Gastroesophageal sphincter (tissue), 4 donors: ENCODE measurements around the gene SVBP. TPM values are rescaled to one million over a fixed set of nuclear protein-coding genes. Genes with fewer than 3 reads are reported as not detected.

Source experiments
- ATAC-seq: fragments of 150-250 bp; one replicate; pipeline ENCODE4 v1.9.1; 2016; ENCODE audit warnings: mild to moderate bottlenecking, moderate library complexity
- H3K27ac ChIP-seq, 4 donors: fragments of 200-600 bp; sonication (generic) in 3 of 4; 1 replicate in 3 of 4; 2 replicates in 1 of 4; pipeline ENCODE4 v1.5.1; 2016 to 2019
- H3K27me3 ChIP-seq: fragments of 200-600 bp; sonication (generic); one replicate; pipeline ENCODE4 v1.5.1; 2019
- H3K36me3 ChIP-seq, 2 donors: fragments of 200-600 bp; sonication (generic); one replicate each; pipeline ENCODE4 v1.5.1; 2019; ENCODE audit warnings: control low read depth in 1 of 2
- H3K4me1 ChIP-seq, 3 donors: fragments of 200-600 bp; sonication (generic); 1 replicate in 2 of 3; 2 replicates in 1 of 3; pipeline ENCODE4 v1.5.1; 2016 to 2019; ENCODE audit warnings: control low read depth in 2 of 3
- H3K4me3 ChIP-seq, 2 donors: fragments of 200-600 bp; sonication (generic); one replicate each; pipeline ENCODE4 v1.5.1; 2019; ENCODE audit warnings: mild to moderate bottlenecking in 1 of 2, moderate library complexity in 1 of 2
- H3K9me3 ChIP-seq, 3 donors: fragments of 200-600 bp; sonication (generic); one replicate each; pipeline ENCODE4 v1.5.1; 2017 to 2019; ENCODE audit warnings: control low read depth in 2 of 3
- CTCF ChIP-seq, 4 experiments: fragments of 200-600 bp in 2 of 4; fragments of 450-650 bp in 2 of 4; sonication (generic) in 1 of 4; IDR thresholded peaks; one replicate each; pipeline ENCODE4 v1.5.1; 2017 to 2019; ENCODE audit warnings: antibody characterized with exemption in 4 of 4, mild to moderate bottlenecking in 2 of 4, moderate library complexity in 2 of 4
- EP300 ChIP-seq: sonication (generic); formaldehyde crosslinking; IDR thresholded peaks from one replicate; pipeline ENCODE4 v1.6.1; 2017; ENCODE audit warnings: antibody characterized with exemption, mild to moderate bottlenecking
- POLR2A ChIP-seq, 2 donors: fragments of 450-650 bp; IDR thresholded peaks; one replicate each; pipeline ENCODE4 v1.6.1; 2017; ENCODE audit warnings: antibody characterized with exemption in 2 of 2, mild to moderate bottlenecking in 2 of 2, moderate library complexity in 1 of 2
- POLR2AphosphoS5 ChIP-seq: sonication (generic); formaldehyde crosslinking; IDR thresholded peaks from one replicate; pipeline ENCODE4 v1.6.1; 2017; ENCODE audit warnings: antibody characterized with exemption
- WGBS, 2 donors: methylation state at CpG; one replicate each; pipeline ENCODE4 v1.1.5; 2018; ENCODE audit warnings: low coverage in 1 of 2; 5-methylcytosine and 5-hydroxymethylcytosine counted together
- total RNA-seq, 4 donors: library from RNA; depleted of rRNA; stranded (reverse); fragments of >200 nt; gene quantifications; one replicate each; pipeline ENCODE4 v1.1.0, GENCODE V29; 2016

SVBP gene
- total RNA-seq, 4 donors from 2014 or later = 21.3 to 36.5 (median 22.6) TPM

GRCh38 chr1:42845866-42846256 is 28.7 kb upstream of the SVBP start:
- no peak for TF ChIP-seq POLR2A (IDR thresholded peaks at IDR 0.05)
- TF ChIP-seq POLR2AphosphoS5 = no peak
- TF ChIP-seq CTCF (IDR thresholded peaks at IDR 0.05) = no peak
- TF ChIP-seq EP300 = no peak
- H3K4me1 ChIP-seq = peaks cover 0 to 34% (median 0%) of the 10 kb centered on the region in 3 donors

GRCh38 chr1:42845193-42845592 is 28.0 kb upstream of the SVBP start:
- Histone ChIP-seq H3K36me3 (peaks cover 0 to 35% of the 10 kb centered on the region in 2 donors), H3K27ac (no peak overlapping the region), H3K4me3 (no peak overlapping the region), H3K27me3 (no peaks in the 10 kb centered on the region), H3K4me1 (peaks cover 0 to 34% (median 0%) of the 10 kb centered on the region in 3 donors), H3K9me3 (no peaks in the 10 kb centered on the region)
- 20 to 40% methylated on average over 1 of the region's 1 CpG for WGBS, 2 donors
- TF ChIP-seq EP300 (no peak), POLR2AphosphoS5 (no peak), CTCF (IDR thresholded peaks at IDR 0.05) (no peak), POLR2A (IDR thresholded peaks at IDR 0.05) (no peak)
- no peak for ATAC-seq

More at GRCh38 chr1:42845866-42846256, 28.7 kb upstream of the SVBP start:
- H3K27ac ChIP-seq = peak overlapping the region in 3 of 4 donors; percentile 21 to 94 (median 86)
- H3K4me3 ChIP-seq = peak overlapping the region; percentile 80 to 88
- no peaks in the 10 kb centered on the region for H3K27me3 ChIP-seq
- no peaks in the 10 kb centered on the region for H3K9me3 ChIP-seq
- peaks cover 0 to 41% of the 10 kb centered on the region in 2 donors for H3K36me3 ChIP-seq
- WGBS, 2 donors = 3 to 13% methylated on average over 9 to 10 of the region's 10 CpGs
- peak; percentile 13 for ATAC-seq

GRCh38 chr1:42844592-42845140 is 27.5 kb upstream of the SVBP start:
- H3K27me3 ChIP-seq = no peaks in the 10 kb centered on the region
- peaks cover 0 to 32% of the 10 kb centered on the region in 2 donors for H3K36me3 ChIP-seq
- WGBS, 2 donors = 87 to 88% methylated on average over 4 of the region's 4 CpGs
- ATAC-seq = no peak
- H3K9me3 ChIP-seq = no peaks in the 10 kb centered on the region
- peaks cover 0 to 32% (median 0%) of the 10 kb centered on the region in 3 donors for H3K4me1 ChIP-seq
- no peak overlapping the region for H3K4me3 ChIP-seq
- TF ChIP-seq POLR2AphosphoS5 = no peak
- no peak for TF ChIP-seq CTCF (IDR thresholded peaks at IDR 0.05)
- no peak for TF ChIP-seq POLR2A (IDR thresholded peaks at IDR 0.05)
- TF ChIP-seq EP300 = no peak
- no peak overlapping the region for H3K27ac ChIP-seq

- peaks cover 0 to 36% of the 10 kb centered on the region in 2 donors for H3K36me3 ChIP-seq
- 75 to 100% methylated on average over 2 of the region's 2 CpGs for WGBS, 2 donors
- no peak for TF ChIP-seq POLR2A (IDR thresholded peaks at IDR 0.05)
- TF ChIP-seq EP300 = no peak
- TF ChIP-seq POLR2AphosphoS5 = no peak
- TF ChIP-seq CTCF (IDR thresholded peaks at IDR 0.05) = no peak
Observed at GRCh38 chr1:42841440-42842147, 24.4 kb upstream of the SVBP start.

GRCh38 chr1:42841010-42841409 is 23.8 kb upstream of the SVBP start:
- H3K36me3 ChIP-seq = peaks cover 0 to 36% of the 10 kb centered on the region in 2 donors
- TF ChIP-seq POLR2AphosphoS5 = no peak
- TF ChIP-seq POLR2A (IDR thresholded peaks at IDR 0.05) = no peak
- no peak for TF ChIP-seq EP300
- TF ChIP-seq CTCF (IDR thresholded peaks at IDR 0.05) = no peak
- H3K9me3 ChIP-seq = no peaks in the 10 kb centered on the region
- whole genome bisulfite sequencing, 2 donors = 60 to 64% methylated on average over 3 of the region's 3 CpGs
- H3K27me3 ChIP-seq = no peaks in the 10 kb centered on the region
- H3K4me1 ChIP-seq = peaks cover 0 to 8% (median 0%) of the 10 kb centered on the region in 3 donors
- no peak for ATAC-seq
- no peak overlapping the region for H3K4me3 ChIP-seq
- no peak overlapping the region for H3K27ac ChIP-seq

More at GRCh38 chr1:42841440-42842147, 24.4 kb upstream of the SVBP start:
- H3K27me3 ChIP-seq = no peaks in the 10 kb centered on the region
- no peaks in the 10 kb centered on the region for H3K9me3 ChIP-seq
- no peak overlapping the region for H3K27ac ChIP-seq
- peaks cover 0 to 9% (median 0%) of the 10 kb centered on the region in 3 donors for H3K4me1 ChIP-seq
- H3K4me3 ChIP-seq = no peak overlapping the region
- no peak for ATAC-seq
